NCI-H146 treated with DMSO at 0.1 percent for 48 hours (cell line): ENCODE measurements around the gene CDCP1.
"Not testable (repeated sequence)": the region's sequence is repeated elsewhere in the genome, so short reads cannot be mapped to it uniquely, and the experiment has no call there.

Source experiments
- DNase-seq: peaks from one replicate; lab custom pipeline; 2025; ENCODE audit not compliant: unreplicated experiment; lab: John Stamatoyannopoulos, UW

CDCP1 gene

DNA sequence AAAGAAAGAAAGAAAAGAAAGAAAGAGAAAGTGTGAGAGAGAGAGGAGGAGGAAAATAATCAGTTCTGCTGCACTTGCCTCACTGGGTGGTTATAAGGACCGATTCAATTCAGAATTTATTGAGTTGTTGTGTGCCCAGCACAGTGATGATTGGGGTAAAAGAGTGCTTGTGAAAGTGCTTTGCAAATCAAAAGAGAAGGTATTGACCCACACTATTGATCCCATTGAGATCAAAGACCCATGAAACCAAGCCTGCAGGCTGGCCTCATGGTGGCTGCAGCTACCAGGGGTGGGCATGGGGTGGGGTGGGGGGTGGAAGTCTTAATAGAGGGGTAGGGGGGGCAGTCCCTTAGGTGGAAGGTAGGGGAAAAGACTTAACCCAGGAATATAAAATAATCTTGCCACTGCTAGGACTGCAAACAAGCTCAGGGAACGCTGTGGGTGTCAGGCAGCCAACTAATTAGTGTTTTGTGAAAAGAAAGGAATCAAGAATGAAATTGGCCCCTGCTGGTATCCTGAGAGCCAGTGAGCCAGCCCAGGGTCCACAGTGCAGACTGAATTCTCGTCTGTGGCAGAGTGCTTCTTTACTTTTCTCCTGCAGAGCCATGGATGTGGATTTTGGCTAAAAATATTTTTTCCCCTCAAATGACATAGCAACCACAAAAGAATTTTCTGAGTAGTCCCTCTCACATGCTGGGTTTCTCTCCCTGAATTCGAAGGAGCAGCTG is 85.8 kb downstream of the CDCP1 start:
- DNase-seq, result no peak

DNA sequence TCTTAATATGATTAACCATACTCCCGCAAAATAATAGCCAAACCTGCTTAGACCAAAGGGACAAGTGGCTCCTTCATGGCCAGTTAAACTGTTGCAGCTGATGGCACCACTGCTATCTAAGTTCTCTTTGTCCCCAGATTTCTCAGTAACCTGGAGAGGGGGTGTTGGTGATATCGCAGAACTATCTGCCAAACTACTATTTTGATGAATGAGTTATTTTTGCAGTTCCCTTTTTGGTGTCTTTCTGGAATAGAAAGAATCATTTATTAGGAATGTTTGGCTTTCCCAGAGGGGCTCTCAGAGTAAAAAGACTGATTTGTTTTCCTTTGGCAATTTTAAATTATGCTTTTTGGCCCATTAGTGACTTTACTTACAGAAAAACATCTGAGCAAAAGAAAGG is 87.0 kb downstream of the CDCP1 start:
- DNase-seq, result no peak

DNA sequence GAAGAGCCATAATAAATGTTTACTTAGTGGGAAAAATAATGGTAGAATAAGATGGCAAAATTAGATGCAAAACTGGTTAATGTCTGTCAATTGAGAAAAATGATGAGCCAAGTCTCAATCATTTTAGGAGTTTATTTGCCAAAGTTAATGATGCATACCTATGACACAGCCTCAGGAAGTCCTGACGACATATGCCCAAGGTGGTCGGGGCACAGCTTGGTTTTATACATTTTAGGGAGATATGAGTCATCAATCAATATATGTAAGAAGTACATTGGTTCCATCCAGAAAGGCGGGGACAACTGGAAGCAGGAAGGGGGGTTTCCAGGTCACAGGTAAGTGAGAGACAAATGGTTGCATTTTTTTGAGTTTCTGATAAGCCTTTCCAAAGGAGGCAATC is 88.6 kb downstream of the CDCP1 start:
- DNase-seq, result no peak

DNA sequence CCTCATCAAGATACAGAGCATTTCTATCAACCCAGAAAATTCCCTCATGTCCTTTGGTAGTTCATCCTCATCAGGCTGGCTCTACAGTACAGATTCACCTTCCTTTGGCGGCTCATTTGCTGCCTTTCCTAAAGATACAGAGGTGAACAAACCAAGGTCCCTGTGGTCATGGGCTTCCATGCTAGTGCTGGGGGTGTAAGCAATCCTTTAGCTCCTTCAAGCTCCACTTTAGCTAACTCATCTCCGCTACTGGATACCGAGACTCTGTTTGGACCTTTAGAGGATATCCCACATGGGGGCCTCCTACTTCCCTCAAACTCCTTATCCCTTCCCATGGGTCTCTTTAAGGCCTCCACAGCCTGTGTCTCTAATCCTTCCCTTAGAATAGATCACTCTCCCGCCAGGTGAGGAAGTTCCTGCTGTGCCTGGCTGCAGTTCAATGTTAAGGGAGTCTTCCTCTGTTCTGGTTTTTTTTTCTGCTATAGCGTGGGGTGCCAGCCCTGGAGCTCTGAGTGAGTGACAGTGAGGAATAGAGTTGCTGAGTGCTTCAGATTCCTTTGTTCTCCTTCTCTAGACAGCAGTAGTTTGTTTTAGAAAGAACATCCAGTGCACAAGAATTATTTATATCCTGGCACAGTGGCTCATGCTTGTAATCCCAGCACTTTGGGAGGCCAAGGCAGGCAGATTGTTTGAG is 89.4 kb downstream of the CDCP1 start:
- DNase-seq, result peak; percentile 9

DNA sequence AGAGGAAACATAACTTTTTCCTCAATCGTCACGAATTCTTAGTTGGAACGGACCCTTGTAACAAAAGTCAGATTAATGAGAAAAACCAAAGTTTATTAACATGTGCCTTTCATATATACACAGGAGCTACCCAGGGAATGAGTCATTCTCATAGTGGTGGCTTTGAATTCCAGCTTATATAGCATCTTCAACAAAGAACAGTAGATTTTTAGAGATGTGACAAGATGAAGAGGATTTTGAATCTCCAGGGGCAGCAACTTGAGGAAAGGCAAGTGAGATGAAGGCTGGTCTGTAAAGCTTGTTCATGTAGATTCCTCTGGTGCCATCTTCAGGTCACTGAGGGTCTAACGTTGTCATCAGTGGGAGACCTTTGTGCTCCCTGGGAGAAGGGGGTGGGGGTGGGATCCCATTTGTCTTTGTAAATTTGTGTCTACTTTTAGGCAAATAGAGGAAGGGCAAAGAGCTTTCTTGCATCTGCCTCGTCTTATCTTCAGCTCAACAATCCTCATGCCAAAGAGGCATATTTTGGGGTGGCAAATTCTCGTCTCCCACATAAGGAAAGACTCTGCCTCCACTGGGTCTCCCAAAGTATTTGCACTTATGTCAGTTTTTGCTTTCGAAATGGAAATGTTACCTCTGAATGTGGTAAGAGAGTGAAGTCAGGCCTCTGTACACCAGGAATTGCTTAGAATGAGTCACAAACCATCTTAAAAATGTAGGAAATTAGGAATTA is 90.6 kb downstream of the CDCP1 start:
- peak; percentile 6 for DNase-seq

DNA sequence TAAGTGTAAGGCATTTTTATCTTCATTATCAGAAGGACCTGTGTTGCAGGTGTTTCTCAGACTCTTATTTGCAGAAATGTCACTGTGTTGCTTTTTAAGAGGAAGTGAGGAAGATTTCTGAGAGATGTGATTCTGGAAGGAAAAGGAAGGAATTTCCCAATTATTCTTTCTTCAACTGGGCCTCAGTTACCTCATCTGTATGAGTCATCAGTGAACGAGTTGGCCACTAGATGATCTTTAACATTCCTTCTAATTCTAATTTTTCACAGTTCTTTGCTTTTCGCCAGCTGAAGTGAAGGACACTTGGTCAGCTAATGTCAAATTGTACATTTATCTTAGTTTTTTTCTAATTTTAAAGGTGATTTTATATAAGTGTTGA is 91.2 kb downstream of the CDCP1 start:
- no peak for DNase-seq

DNA sequence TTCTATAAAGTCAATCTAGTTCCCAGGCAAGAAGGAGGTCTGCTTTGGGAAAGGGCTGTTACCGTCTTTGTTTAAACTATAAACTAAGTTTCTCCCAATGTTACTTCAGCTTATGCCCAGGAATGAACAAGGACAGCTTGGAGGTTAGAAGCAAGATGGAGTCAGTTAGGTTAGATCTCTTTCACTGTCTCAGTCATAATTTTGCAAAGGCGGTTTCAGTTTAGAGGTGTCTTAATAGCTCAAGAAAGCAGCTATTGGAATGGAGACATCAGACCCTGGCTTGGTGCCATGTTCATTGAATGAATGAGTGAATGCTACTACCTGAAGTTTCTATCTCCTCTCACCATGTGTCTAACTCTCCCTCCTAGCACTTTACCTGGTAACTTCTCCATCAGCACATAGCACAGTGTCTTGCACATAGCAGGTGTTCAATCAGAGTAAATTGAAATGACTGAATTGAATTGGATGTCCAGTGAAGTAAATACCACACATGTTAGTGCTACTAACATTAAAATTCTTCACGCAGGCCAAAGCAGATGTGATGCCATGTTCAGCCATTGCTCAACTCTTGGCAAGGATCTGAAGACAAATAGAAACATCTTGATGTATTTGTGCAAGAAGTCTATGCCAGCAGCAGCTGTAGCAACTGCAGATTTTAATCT is 91.9 kb downstream of the CDCP1 start:
- DNase-seq, result no peak

DNA sequence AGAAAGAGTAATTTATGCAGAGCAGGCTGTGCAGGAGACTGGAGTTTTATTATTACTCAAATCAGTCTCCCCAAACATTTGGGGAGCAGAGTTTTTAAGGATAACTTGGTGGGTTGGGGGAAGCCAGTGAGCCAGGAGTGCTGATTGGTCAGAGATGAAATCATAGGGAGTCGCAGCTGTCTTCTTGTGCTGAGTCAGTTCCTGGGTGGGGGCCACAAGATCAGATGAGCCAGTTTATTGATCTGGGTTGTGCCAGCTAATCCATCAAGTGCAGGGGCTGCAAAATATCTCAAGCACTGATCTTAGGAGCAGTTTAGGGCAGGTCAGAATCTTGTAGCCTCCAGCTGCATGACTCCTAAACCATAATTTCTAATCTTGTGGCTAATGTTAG is 92.4 kb downstream of the CDCP1 start:
- DNase-seq, result not testable (repeated sequence)

DNA sequence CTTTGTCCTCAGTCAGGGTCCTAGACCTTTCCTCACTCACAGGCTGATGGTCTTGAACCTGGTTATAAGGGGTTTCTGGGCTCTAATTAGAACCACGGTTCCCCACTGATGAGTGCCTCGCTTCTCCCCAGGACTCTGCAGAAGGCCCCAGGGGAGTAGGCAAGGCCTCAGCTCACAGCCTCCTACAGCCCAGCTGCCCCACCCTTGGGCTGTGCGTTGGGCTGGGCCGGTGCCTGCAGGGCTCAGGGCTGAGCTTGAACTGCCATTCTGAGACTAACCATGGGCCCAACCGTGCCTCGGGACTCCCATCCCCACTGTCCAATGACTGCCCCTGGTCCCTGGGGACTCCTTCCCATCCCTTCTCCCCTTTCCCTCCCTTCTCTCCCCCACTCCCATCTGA is 94.5 kb downstream of the CDCP1 start:
- no peak for DNase-seq

DNA sequence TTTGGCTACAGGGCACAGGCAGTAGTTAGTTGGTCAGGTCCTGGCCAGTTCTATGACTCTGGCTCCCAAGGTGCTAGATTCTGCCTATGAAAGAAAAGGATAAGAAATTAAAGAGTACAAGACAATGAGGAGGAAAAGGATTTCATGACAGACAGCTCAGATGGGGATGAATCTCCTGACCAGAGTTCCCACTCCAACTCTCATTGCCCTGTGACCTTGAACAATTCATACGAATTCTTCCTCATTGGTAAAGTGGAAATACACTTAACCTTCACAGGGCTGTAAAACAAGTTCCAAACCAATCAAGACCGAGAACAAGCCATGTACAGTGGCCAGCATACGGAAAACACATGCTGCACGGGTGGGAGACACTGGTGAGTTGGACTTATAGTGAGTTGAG is 96.4 kb downstream of the CDCP1 start:
- no peak for DNase-seq

DNA sequence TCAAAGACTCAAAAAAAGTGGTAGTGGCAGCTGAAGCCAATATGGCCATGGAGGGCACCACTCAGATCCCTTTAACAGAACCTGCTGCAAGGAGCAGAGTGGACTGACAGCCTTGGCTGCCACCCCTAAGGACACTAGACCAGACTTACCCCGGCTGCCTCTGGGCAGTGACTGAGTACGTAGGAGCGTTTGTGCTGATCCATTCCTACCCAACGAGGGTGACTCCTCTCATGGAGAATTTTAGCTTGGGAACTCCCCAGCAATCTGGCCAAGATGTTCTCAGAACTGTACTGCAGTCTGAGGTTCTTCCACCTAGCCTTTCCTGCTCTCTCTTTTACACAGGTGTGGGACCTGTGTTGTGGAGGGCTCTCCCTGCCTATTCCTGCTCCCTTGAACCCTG is 97.9 kb downstream of the CDCP1 start:
- no peak for DNase-seq

DNA sequence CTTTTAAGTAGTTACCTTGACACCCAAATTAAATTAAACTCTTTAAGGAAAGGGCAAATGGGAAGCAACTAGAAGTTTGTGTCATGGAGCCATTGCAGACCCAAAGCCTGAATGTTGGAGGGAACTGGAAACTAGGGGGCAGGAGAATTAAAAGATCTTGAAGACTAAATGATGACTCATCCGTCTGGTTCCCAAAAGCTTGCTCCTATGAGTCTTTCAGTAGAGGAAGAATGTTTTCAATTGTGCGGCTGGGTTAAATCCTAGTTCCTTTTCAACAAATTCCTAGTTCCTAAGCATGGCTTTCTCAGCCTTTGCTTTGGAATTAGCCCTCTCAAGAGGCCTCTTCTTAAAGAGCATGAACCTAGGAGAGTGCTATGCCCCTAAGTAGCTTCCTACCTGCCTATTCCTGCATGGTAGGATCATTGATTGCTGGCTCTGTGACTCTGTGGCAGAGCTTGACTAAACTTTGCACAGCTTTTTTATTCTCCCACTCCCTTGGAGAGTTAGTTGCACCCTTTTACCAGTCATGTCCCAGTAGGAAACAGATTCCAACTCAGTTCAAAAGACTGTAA is 102.4 kb downstream of the CDCP1 start:
- DNase-seq, result no peak

DNA sequence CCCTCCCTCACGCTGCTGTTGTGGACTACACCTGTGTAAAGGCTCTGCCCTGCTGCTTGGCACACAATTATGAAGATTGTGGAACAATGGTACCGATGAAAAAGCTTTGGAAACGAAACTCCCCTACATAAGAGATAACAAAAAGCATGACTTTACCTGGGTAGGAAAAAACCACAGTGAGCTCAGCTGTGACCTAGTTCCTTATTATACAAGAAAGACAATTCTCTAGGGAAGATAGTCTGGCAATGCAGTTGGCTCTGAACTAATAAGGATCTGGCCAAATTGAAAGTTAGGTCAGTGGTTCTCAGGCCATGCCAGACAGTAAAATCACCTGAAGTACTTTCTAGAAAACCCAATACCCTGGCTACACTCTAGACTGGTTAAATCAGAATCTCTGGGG is 104.0 kb downstream of the CDCP1 start:
- DNase-seq, result no peak

DNA sequence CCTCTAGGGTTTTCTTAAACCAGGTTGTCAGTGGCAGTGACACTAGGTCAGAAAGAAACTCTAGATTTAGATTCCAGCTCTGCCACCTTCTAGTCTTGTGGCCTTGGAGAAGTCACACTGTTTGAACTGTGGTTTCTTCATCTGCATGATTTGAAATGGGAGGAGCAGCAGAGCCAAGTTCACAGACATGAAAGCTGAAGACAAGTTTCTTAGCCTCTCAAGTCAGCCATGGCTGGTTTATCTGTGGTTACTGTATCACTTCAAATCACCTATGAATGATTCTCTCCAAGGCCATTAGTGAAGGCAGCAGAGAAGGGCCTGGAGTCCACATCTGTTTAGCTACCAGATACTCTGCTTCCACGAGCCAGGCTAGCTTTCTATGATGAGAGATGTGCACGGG is 104.5 kb downstream of the CDCP1 start:
- DNase-seq, result no peak

DNA sequence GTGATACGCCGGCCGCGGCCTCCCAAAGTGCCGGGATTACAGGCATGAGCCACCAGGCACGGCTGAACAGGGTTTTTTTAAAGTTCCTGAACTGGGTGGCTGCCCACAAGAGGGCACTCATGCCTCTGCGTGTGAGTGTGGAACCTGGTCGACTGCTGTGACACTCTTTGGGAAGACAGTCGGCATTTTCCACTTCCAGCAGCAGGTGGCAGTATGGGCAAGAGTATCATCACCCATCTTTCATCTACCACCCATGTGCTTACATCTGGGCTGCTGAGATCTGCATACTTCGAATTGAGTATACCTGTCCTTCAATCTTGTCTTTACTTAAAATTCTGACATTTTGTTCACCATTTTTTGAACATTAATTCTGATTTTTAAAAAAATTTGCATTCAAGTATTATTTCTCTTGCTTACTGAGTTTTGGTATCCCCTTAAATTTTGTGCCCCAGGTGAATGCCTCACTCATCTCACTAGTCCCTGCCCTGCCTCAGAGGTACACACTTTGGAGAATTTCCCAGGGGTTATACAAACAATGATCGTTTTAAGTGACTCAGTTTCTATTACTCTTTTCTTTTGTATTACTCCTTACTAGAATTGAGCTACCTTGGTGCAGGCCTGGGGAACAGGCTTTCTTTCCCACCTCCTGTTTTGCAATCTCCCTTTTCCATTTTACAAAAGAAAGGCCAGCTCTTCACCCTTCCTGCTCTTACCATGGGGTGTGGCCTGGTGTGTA is 108.3 kb downstream of the CDCP1 start:
- DNase-seq, result peak; percentile 83

DNA sequence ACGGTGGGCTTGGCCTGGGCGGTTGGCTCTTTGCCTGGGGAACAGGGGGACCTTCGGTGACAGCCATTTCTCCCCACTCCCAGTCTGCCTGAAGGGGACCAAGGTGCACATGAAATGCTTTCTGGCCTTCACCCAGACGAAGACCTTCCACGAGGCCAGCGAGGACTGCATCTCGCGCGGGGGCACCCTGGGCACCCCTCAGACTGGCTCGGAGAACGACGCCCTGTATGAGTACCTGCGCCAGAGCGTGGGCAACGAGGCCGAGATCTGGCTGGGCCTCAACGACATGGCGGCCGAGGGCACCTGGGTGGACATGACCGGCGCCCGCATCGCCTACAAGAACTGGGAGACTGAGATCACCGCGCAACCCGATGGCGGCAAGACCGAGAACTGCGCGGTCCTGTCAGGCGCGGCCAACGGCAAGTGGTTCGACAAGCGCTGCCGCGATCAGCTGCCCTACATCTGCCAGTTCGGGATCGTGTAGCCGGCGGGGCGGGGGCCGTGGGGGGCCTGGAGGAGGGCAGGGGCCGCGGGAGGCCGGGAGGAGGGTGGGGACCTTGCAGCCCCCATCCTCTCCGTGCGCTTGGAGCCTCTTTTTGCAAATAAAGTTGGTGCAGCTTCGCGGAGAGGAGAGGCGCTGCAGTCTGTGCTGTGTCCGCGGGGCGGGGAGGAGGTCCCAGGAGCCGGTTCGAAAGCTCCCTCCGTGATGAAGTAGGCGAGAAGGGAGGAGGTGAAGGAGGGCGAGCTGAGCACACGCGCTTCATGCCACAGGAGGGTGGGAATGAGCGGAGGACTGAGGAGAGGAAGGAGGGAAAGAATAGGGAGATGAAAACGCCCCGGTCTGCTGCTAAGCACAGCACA is 110.5 kb downstream of the CDCP1 start:
- DNase-seq, result no peak

DNA sequence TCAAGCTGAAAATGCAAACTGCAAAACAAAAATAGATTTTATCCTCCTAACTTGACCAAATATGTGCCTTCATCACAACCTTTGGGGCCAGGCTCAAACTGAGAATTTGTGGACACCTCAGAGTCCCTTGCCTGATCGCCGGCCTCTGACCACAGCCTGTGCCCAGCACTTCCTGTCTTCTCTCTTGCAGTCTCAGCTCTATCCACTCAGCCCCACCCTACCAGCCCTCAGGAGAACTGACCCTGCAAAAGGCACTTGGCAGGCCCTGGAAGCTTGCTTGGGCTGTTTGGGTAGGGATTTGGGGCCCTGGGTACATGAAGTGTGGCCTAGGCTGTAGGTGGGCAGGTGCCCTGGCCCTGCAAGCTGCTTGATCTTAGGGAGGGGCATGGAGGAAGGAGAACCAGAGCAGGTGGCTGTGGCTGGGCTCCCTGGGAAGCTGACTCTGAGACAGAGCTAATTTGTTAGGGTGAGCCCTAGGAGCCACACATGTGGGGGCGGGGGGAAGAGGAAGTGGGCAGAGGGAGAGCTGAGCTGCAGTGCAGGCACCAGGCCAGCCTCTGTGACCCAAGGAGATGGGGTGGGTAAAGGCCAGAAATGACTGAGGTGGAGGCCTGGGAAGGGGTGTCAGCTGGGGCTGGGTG is 111.4 kb downstream of the CDCP1 start:
- no peak for DNase-seq

DNA sequence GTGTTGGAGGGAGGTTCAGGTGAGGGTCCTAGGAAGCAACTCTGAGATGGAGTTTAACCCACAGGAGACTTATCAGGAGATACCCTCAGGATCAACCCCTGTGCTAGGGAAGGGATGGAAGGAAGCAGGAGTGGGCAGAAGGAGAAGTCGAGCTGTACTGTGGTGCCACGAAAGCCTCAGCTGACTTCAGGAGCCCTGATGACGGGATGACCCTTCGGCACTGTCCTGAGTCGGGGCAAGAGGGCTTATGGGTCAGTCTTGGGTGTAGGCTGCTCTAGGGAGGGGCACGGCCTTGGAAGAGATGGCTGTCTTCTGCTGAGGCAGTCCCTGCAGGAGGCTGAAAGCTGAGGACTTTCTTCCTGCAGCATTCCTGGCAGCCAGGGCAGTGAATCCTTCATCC is 112.4 kb downstream of the CDCP1 start:
- DNase-seq, result no peak
